ENCODE results near the gene SVEP1. TPM values are rescaled to one million over a fixed set of nuclear protein-coding genes. Genes with fewer than 3 reads are reported as not detected.

The SVEP1 gene
- polyA plus RNA-seq, 3 donors: 6.6 to 7.9 (median 6.6) TPM

GRCh38 chr9:110528645-110529044 lies 50.9 kb downstream of the SVEP1 start:
- DNase-seq: no peak

- DNase-seq: no peak
These were observed 53.1 kb downstream of the SVEP1 start for GRCh38 chr9:110526426-110526825.

- no peak for DNase-seq
These were observed 58.3 kb downstream of the SVEP1 start for GRCh38 chr9:110521206-110521605.

DNA sequence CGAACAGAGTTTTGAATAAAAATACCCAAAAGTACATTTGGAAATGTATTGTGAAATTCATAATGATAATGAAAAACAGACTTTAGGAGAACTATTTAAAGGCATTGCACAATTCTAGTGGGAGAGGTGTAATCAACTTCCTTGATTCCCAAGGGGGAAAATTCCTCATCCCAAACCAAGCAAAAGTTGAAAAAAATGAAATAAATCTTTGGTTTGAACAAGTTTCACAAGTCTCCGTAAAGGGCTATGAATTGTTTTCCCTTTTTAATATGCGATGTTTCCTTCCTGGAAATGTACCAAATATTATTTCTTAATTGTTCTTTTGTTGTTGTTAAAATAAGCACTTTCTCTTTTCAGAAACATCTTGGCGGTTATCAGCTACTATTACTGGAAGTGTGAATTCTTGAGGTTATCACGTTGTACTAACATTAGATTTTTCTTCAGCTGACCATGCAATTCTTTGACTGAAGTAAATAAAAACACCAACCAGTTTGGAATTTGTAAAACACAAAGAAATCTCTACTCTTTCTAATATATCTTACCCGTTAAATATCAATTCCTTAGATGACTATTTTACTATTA lies 59.3 kb downstream of the SVEP1 start:
- DNase-seq: no peak

DNA sequence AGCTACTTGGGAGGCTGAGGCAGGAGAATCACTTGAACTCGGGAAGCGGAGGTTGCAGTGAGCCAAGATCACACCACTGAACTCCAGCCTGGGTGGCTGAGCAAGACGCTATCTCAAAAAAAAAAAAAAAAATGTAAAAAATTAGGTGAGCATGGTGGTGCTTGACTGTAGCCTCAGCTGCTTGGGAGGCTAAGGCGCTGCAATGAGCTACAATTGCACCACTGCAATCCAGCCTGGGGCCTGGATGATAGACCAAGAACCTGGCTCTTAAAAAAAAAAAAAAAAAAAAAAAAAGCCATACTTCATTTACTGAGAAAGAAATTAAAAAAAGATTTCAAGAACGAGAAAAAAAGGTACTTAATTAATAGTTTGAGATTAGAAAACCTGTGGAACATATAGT lies 62.1 kb downstream of the SVEP1 start:
- no peak for DNase-seq

GRCh38 chr9:110514897-110515296 lies 64.6 kb downstream of the SVEP1 start:
- no peak for DNase-seq

DNA sequence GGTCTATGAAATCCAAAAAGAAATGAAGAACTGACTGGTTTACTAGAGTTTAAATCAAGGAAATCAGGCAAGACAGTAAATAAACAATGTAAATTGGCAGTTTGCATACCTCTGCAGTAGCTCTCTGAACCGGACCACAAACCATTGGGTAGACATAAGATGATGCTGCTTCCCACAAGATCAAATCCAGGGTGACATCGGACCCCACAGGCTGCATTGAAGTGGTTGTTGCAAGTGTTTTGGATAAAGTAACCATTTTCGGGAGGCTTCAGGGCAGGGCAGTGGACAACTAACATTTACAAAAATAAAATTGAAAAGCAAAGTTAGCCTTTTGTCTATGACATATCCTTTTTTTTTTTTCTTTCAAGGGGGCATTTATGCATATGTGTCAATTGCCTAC lies 66.7 kb downstream of the SVEP1 start:
- DNase-seq: no peak

DNA sequence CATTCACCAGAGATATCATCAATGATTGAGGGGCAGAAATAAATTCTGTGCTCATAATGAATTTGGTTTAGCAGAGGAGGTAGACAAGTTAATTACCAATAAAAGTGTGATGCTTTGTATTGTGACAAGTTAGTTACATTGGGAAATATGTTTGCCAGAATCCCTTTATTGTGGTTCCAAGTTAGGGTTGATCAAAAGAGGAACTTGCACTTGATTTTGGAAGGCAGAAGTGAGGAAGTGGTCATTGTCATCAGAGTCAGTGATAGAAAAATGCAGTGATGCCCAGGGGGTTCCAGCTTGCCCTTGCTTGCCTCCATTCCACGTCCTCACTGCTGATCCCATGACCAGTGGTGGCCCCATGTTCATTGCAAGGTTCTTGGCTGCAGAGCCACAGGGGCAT lies 69.7 kb downstream of the SVEP1 start:
- DNase-seq: no peak

DNA sequence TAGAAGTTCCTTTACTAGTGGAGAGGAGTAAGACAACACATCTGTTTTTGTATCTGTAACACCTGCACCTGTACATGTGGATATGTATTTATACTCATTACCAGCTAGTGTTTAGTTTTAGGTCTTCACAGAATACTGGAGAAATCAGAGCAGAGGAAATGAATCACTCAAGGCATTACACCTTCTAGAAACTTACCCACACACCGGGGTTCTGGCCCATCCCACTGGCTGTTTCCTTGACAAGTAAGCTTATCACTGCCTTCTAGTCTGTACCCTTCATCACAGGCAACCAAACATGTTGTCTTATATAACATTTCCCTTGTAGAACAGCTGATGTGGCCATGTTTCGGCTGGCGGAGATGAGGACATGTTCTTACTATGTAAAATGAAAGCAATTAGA lies 76.7 kb downstream of the SVEP1 start:
- no peak for DNase-seq

- DNase-seq: no peak
These were observed 79.9 kb downstream of the SVEP1 start for GRCh38 chr9:110499608-110500007.

- DNase-seq: no peak
These were observed 92.3 kb downstream of the SVEP1 start for GRCh38 chr9:110487196-110487595.

- DNase-seq: no peak
These were observed 93.3 kb downstream of the SVEP1 start for GRCh38 chr9:110486218-110486617.

DNA sequence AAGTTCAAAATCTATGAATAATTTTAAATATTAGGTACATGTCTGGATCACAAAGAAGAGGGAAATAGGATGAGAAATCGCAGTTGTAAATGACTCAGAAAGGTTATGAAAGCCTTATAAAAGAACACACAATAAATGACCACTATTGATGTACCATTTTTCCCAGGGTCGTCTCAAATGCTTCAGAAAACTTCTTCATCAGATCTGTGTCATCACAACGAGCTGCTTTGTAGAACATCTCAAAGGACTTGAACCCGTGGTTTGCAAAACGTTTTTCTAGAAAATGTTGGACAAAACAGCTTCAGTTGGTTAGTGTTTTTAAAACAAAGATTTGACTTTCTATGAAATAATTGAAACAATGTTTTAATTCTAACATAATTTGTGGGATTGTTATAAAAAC lies 100.1 kb downstream of the SVEP1 start:
- no peak for DNase-seq

GRCh38 chr9:110476251-110476650 lies 103.3 kb downstream of the SVEP1 start:
- no peak for DNase-seq

DNA sequence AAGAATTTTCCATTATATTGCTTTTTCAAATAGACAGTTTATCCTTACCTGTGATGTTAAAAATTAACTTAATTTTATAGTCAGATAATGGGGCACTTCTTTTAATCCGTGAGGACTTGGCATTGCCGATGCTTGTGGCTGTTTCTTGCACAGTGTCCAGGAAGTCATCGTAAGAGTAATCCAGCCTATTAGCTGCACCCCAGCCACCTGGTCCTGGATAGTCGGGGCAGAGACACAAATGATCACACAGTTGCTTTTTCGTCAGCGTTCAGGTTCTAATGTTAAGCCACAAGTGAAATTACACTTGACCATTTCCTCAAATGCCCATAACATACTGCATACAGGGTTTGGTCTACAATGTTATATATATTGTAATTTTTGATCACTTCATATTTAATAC lies 107.4 kb downstream of the SVEP1 start:
- DNase-seq: no peak

- no peak for DNase-seq
These were observed 110.6 kb downstream of the SVEP1 start for GRCh38 chr9:110468950-110469349.

DNA sequence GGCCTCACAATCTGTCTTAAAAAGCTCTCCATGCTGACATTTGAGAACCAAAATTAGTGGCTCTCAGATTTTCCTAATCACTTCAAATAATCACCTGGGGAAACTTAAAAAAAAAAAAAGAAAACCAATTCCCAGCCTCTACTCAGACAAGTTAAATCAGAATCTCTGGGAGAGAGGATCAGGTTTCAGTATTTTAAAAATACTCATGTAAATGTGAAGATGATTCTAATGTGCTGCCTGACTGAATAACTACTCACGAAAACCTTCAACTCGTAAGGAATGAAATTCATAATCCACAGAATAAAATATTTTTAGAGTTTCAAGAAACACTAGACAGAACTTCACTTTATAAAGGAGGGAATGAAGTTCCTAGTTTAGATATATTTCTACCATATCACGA lies 114.4 kb downstream of the SVEP1 start:
- no peak for DNase-seq

DNA sequence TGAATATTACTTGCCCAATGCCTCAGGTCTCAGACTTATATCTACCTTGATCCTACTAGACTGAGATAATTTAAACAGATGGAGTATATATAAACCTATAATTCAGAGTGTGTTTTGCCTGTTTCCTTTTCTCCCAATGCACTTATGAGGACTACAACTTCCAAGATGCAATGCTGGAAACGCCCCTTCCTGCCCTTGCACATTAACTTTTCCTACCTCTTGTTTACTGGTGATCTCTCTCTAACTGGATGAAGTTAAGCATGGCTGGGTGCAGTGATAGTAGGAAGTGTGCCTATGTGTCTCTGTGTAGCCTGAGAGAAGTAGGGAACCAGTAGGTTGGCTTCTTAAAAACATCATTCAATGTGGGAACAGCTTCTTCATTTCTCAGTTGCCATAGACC lies 115.2 kb downstream of the SVEP1 start:
- DNase-seq: no peak

- DNase-seq: no peak
These were observed 116.0 kb downstream of the SVEP1 start for GRCh38 chr9:110463499-110463898.

DNA sequence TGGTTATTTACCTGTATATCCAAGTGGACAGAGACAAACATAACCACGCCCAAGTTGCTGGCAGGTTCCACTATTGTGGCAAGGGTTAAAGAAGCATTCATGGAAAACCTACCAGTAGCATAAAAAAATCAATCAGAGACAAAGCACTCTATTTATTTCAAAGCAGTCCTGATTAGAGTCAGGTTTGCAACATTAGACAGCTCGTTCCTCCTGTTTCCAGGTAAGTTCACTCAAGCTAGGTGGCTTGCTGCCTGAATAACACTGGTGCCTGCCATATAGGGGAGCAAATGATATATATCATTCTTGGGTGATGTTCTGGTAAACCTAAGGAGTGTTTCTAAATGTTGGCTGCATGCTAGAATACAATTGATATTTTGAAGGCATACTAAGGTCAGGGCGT lies 122.3 kb downstream of the SVEP1 start:
- no peak for DNase-seq

- DNase-seq: no peak
These were observed 122.9 kb downstream of the SVEP1 start for GRCh38 chr9:110456681-110457080.

- DNase-seq: no peak
These were observed 123.7 kb downstream of the SVEP1 start for GRCh38 chr9:110455860-110456259.

- peak; percentile 4 for DNase-seq
These were observed 127.2 kb downstream of the SVEP1 start for GRCh38 chr9:110452227-110452801.

GRCh38 chr9:110451726-110452125 lies 127.8 kb downstream of the SVEP1 start:
- peak; percentile 22 for DNase-seq
